GM21723 (cell line): ENCODE measurements around the gene APMAP.

ENCODE experiments used
- ATAC-seq: cut with Tn5 transposase; IDR thresholded peaks from one replicate; pipeline ENCODE4 v1.9.1; 2021; ENCODE audit warnings: mild to moderate bottlenecking, moderate library complexity; ENCODE audit not compliant: unreplicated experiment

Gene APMAP, protein sequence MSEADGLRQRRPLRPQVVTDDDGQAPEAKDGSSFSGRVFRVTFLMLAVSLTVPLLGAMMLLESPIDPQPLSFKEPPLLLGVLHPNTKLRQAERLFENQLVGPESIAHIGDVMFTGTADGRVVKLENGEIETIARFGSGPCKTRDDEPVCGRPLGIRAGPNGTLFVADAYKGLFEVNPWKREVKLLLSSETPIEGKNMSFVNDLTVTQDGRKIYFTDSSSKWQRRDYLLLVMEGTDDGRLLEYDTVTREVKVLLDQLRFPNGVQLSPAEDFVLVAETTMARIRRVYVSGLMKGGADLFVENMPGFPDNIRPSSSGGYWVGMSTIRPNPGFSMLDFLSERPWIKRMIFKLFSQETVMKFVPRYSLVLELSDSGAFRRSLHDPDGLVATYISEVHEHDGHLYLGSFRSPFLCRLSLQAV

DNA sequence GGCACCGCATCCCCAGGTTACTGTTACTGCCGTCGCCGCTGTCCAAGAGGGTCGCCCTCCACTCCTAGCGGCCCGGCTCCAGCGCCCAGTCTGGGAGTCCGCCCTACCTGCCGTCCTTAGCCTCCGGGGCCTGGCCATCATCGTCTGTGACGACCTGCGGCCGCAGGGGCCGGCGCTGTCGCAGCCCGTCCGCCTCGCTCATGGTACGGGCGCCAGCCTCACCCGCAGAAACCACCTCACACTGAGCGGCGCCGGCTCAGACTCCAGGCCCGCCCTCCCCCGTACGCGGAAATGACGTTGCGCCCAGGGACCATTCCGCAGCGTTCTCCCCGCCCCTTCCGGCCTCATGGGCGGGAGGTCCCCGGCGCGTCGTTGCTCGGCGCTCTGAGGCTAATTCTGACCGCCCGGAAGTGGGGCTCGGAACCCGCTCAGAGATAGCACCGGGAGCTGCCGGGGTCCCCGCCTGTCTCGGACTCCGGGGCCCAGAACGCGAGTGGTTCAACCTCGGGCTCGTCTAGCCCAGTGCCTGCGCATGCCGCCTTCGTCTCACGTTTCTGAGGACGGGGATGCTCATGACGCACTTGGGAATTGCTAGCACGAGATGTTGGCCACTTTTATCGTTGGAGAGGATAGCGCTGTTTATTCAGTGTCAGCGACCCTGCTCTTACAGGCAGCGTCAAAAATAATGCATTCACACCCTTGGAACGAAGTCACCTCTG, at the start of gene APMAP:
APMAP (minus strand) TSS at position 265 of the 719 bp plus-strand sequence; CDS start at position 202, 63 bp downstream.
- peak; percentile 95 for ATAC-seq

DNA sequence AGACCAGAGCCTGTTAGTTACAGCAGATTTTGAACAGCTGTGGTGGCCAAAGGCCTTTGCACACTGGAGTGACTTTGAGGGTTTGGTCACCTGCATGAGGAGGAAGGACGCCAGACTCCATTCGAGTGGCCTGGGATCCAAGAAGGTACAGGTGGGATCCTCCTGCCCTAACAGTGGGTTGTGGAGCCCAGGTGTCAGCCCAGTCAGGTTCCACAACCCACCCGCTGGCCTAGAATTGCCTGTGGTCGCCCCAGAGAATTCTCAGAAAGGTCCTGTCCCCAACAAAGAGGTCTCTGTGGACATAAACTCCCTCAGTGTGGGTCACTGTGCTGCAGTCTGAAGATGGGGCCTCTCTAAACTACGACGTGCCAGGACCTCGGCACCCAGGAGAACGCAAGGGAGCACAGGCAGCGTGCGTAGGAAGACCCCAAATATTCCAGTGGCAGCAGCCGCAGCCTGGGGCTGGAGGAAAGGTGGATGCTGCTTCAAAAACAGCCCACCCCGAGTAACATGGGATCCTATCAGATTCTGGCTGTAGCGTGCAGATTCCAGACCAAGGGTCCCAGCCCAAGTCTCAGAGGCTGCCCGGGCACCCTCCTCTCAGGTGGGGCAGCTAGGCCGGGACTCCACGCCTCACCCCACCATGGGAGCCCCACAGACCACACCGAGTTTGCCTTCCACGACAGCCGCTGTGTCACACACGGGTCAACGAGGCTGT, 49.4 kb upstream of the APMAP start:
- no peak for ATAC-seq

DNA sequence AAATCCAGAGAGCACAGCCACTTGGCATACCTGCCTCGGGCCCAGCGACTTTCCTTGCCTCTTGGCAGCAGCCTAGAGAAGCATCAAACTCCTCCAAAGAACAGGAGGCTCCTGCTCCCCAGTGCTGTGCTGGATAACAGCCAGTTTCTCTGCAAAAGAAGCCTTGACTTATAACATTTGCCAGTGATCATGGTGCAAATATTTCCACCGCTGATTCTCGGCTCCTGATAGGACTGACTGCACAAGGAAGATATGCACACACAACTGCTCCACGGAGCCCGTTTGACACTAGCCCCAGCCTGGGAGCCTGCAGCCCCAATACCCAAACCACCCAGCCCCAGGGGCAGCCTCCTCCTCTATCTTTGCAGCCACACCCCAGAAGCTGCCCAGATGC, 47.9 kb upstream of the APMAP start:
- no peak for ATAC-seq

DNA sequence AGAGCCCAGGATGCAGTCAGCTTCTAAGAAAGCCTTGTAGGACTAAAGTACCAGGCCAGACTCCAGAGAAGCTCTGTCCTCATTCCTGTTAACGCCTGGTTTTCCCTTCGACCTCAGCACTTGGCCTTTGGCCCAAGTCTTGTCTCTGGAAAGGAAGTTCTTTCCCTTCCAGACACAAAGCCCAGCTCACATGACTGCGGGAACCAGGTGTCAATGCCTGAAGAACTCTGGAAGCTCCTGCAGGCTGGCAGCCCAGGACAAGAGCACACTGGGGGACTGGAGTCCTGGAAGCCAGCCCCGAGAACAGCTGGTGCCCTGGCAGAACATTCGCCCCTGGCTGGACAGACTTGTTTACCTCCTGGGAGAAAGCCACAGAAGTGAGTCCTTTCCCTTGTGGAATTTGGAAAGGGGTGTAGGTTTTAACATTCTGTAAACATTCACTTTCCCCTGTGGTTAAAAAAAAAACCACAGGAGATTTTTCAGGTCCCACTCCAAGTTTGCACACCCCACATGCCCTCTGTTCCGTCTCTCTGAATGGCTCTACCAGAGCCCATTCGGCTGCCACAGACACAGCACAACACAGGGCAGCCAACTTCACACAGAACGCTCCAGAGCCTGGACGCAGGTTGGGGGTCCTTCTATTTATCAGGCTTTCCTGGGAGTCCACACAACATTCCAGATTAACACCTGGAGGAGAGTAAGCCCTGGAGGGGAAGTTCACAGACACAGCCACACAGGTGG, 47.3 kb upstream of the APMAP start:
- no peak for ATAC-seq

DNA sequence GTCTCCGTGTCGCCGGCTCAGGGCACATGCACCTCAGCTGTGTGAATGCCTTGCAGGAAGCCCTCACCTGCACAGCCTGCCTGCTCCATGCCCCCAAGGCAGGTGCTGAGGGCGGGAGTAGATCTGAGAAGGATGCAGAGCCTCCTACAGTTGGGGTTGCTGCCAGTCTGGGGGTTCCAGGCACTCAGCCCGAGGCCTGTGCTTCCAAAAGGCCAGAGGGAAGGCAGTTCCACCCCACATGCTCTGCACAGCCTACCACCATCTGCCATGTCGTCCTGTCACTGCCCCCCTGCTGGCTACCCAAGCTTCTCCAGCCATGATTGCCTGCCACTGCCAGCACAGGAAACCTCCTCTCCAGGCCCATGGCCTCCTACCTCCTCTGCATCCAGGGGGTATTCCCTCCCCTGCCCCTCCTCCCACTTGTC, 46.1 kb upstream of the APMAP start:
- ATAC-seq = no peak

DNA sequence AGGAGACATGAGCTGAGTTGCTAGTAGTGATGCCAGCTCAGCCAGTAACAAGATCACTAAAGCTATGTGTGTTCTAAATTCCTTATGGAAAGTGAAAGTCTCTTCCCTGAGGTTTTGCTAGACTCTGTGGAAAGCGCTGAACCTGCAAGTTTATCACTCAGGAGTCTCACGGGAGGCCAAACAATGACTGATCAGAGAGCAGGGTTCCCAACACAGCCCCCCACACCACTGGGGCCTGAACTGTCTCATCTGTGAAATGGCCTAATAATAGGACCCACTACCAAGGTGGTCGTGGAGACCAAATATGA, 45.5 kb upstream of the APMAP start:
- ATAC-seq = no peak

DNA sequence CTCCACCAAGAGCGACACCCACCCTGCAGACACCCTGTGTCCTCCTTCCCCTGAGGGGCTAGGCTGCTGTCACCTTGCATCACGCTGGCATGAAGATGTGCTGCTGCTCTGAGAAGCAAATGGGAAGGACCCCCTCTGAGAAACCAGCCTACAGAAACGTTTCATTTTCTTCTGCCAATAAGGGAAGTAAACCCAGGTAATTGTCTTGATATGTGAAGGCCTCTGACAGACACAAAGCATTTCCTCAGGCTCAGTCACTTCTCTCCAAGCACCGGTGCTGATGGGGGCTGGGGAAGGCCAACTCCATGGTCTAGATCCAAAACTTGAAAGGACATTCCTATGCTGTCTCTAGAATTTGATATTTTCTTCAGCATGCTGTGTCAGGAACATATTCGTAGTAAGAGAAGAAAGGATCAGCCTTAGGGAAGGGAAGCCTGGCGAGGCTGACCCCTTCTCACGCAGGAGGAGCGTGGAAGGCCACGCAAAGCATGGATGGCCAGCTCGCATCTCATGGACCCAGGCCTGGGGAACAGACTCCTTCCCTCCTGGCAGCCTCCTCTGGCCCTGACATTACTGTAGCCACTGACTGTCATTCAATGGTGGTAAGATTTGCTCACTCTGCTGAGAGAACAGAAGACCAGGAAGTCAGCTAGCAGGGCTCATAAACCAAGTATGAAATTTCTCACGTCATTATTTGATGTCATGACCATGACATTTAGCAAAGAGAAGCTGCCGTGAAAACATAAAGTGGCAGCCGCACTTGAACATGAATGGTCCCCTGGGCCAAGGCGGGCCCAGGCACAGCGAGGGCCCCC, 44.9 kb upstream of the APMAP start:
- ATAC-seq = no peak

DNA sequence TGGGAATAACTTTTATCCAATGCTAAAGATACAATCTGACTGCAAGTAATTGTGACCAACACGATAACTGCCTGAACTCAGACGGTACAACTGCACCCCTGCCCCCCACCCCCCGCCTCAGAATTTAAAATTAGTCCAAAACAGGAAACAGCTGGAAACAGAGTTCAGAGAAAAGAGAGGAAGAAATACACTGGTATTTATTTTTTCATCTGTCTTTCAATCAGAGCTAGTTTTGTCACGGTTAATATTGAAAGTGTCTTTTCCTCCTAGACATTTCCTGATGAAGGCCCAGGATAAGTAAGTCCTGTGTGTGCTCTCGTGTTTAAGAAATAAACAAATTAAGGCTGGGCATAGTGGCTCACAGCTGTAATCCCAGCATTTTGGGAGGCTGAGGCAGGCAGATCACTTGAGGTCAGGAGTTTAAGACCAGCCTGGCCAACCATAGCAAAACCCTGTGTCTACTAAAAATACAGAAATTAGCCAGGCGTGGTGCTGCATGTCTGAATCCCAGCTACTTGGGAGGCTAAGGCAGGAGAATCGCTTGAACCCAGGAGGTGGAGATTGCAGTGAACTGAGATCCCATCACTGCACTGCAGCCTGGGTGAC, 43.9 kb upstream of the APMAP start:
- ATAC-seq = peak; percentile 22

DNA sequence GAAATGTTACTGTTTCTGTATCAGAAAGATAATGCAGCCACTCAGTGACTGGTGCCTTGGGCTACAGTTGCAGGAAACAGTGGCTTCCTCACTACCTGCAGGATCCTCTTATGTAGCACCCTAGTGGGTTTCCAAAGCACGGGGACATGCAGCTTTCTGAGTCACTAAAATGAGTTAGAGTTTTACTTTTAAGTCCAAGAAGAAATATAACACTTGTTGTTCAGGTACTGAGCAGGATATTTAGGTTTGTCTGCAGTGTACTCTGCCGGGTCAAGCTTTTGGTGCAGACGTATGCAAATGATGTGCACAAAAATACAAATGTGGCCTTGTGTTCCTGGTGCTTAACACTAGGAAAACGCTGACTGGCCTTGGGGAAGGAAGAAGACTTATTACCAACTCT, 43.4 kb upstream of the APMAP start:
- peak; percentile 50 for ATAC-seq

DNA sequence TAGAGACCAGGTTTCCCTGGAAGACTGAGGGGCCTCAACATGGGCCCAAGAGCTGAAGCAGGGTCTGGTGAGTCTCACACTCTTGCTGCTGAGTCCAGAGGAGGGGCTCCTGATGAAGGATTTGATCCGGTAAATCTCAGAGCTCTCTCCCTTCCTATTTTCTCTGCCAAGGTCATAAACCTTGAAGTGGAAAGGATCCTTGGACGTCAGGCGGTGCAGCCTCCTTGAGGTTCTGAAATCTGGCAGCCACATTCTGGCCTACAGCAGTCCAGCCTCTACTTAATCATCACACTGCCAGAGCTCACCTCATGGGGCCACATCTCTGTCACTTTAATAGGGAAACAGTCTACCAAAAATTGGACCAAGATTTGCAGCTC, 41.4 kb upstream of the APMAP start:
- ATAC-seq = no peak

DNA sequence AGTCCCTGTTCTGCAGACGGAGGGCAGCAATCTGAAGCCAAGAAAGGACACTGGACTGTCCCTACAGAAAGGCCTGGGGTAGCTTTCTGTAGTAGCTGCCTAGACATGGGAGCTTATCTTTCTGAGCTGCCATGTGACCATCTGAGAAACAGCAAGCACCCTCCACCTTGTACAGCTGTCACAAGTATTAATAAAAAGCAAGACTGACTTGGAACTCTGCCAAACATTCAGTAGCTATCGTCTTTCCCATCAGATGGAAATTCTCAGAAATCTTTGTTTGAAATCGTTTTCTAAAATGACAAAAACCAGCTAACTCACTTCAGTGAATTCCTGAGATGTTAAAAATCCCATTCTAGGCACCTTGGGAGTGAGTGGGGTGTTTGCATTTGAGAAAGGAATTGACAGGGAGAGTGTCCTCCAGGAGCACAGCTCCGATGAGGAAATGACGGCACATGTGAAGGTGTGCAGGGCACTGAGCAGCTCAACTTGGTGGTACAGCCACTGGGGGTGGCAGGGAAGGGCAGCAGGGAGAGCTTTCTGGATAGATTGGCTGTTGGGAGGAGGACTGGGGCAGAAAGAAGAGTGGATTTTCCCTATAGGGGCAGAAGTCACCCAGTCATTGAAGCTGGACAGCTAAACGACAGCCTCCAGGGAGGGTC, 40.8 kb upstream of the APMAP start:
- ATAC-seq = no peak

DNA sequence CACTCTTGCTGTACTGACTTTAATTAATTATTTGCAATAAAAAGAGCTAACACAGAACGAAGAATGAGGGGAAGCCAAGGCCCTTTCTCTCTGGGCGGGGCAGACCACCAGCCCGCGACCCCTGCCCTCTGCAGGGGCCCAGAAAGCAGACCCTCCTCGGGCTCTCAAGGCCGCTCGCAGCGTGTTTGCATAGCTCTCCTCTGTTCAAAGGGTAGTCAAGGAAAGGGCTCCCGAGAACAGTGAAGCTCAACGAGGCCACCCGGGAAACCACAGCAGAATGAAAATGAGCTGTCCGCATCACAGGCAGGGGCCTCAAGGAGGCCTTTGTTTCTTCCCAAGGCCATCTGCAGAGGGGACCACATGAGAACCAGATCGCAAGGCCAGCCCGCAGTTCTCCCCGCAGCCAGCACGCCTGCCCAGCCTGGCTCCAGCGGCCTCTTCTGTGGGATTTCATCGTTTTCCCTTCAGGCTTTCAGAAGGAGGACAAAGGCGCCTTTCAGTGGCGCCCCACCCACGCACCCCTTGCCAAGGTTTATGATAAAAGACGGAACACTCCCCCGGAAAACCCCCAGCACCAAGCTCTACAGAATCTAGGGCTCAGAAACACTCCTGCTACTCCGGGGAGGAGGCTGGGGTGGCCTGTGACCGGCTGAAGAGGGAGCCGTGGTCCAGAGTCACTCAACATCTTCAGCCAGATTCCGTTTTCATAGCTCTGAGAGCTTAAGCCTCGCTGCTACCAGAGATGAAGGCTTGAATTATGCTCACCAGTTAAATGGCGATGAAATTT, 40.1 kb upstream of the APMAP start:
- ATAC-seq = no peak

DNA sequence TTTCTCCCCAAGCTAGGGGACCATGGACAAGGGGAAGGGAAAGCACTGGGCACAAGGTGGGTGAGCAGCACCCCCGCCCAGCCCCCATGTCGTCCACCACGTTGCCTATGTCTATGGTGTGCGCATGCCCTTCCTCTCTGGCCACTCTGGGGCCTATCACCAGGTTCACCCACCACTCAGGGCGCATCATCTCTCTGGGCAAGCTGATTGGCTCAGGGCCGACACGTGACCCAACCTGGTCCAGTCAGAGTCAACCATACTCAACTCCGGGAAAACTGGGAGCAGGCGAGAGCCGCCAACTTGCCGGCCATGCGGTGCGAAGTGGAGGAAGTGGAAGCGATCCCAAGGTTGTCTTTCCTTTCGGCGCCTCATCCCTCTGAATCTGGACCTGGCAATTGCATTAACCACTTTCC, 39.5 kb upstream of the APMAP start:
- no peak for ATAC-seq

DNA sequence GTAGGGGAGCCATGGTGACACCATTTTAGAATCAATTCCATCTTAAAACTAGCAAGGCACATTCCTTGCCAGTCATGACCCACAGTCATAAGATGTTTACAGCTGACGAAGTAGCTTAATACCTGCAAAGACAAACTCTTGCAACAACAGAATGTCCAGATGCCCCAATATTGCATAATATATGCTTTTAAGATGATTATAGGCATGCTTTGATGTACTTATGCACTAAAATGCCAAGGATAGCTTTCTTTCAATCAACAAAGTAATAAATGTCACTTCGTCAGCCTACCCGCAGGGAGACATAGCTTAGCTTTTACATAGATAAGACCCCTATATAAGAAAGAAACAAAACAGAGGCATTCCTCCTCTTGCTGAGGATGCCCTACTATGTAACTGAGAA, 38.7 kb upstream of the APMAP start:
- no peak for ATAC-seq

DNA sequence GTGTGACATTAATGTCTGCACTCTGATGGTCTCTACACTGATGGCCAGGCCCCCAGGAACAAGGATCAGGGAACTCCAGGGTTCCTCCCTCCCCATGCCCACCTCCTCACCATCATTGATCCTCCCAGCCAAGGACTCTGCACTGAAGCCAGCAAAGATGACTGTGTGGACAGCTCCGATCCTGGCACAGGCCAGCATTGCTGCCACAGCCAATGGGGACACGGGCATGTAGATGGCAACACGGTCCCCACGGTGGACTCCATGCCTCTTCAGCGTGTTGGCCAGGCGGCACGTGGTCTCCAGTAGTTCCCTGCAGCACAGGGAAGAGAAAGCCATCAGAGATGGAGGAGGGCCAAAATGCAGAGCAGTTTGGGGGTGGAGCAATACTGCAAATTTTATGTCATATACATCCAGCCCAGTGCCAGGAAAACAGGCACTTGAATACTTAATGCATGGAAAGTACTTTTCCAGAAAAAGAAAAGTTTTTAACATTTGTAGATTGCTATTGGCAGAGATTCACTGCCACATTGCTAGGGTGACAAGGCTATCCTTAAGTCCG, 38.2 kb upstream of the APMAP start:
- no peak for ATAC-seq

DNA sequence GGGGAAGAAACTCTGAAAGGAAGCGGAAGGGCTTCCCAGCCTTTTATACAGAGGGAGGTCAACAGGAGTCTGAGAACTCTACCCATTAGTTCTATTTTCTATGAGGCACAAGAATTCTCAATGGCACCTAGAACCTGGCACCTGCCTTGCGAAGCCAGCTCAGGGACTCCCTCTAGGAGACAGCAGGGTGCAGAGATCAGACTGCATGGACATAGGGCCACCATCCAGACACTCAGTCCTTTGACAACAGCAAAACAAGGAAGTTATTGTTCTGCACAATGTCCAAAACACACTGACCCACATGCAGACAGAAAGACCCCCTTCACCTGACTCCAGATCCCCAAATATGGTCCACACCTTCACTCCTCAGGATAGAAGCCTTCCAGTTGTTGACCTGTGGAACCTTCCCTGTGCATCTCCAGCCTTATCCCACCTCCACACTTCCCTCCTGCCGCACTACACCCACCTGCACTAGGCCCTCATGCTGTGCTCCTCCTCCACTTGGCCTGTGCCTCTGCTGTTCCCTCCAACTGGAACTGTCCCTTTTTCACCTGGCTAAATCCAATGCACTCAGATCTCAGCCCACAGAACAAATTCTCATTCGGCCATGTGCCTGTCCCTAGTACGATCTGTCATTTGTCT, 37.6 kb upstream of the APMAP start:
- no peak for ATAC-seq

DNA sequence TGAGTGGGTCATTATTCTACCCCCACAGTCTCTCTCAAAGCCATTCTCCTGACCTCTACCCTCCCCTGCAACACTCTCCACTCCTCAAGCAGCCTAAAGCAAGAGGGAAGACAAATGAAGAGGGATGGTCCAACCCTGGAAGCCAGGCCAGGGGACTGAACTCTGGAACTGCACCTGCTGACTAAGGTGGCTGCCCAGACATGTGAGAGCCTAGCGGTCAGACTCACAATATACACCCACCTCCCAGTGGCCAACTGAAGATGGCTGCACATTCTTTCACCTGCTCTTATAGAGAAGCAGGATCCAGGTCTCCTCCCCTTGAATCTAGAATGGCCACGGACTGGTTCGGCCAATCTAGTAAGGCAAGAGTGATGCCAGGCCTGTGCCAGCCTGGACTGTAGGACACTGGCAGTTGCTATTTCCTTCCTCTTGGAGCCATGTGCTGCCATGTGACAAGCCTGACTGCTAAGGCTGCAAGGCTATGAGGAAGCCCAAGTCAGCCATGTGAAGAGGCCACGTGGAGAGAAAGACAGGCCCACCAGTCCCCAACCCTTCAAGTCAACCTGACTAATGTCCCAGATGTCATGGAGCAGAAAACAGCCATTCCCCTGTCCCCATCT, 33.5 kb upstream of the APMAP start:
- ATAC-seq = no peak
